GM18909 (cell line): ENCODE measurements around the gene ENO1.

ENCODE experiments used
- ATAC-seq: cut with Tn5 transposase; IDR thresholded peaks from one replicate; pipeline ENCODE4 v1.9.1; 2021; ENCODE audit warnings: mild to moderate bottlenecking; ENCODE audit not compliant: unreplicated experiment, poor library complexity

ENO1 gene

DNA sequence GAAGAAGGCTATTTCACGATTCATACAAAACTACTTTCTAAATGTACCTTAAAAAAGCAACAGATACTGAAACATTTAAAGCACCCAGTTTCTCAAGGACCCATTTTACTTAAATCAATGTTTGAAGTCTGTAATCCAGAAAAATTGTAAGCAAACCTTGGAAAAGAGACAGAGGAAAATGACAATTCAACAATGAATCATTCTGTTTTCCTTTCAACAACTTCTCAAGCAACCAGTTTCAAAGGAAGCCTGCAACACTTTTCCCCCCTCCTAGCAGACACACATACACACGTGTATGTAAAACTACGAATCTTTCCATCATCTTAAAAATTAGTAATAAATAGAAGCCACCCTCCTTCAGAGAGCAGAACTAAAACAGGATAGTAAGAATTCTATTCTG, 62.2 kb downstream of the ENO1 start:
- ATAC-seq: no peak

DNA sequence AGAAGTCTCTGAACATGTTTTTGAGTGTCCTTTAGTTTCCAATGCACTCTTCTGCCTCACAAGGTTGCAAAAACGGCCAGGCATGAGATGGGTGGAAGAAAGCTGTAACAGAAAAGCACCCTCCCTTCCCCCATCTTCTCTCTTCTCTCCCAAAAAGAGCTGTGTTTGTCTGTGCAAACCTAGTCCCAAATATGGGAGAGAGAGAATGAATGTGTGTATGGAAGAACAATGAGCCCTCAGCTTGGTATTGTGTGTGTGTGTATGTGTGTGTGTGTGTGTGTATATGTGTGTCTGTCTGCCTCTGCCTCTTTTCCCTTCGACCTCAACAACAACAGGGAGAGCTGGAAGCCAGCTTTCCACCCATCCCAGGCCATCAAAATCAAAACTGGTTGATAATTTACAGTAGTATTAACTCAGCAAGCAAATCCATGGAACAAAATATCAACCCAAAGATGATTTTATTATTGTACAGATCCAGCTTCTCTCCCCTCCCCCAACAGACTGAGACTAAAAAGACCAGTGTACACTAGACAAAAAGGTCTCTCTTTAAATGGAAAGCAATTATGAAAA, 62.8 kb downstream of the ENO1 start:
- ATAC-seq: no peak

DNA sequence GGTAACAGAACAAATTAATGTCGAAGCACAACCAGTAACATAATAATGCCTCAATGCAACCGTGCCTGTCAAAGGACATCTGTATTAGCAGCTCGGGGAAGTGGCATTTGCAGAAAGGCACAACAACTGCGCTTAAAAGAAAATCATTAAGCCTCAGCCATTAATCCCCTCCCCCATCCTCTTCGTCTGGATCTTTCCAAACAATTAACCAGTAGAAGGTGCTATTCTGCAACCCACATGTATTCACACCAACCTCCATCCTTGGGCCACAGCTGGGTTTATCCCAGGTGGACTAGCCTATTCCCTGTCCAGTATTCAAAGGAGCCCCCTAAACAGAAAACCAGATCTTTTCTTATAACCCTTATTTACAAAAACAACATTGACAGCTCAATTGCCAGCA, 63.6 kb downstream of the ENO1 start:
- no peak for ATAC-seq

DNA sequence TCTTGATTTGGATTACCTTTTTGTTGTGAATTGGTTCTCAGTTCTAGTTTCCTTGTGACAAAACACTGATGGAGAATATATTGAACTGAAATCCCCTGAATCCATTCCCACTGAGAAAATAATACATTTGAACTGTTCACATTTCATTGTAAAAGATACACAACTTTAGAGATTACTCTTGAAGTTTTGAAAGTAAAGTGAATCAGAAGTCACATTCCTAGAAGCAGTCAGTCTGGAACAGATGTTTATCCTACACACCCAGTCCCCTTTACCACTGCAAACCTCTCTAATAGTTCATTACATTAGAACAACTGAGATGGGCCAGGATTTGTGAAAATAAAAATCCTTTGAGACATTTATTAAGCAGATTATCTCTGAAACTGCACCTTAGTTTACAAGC, 64.5 kb downstream of the ENO1 start:
- no peak for ATAC-seq

DNA sequence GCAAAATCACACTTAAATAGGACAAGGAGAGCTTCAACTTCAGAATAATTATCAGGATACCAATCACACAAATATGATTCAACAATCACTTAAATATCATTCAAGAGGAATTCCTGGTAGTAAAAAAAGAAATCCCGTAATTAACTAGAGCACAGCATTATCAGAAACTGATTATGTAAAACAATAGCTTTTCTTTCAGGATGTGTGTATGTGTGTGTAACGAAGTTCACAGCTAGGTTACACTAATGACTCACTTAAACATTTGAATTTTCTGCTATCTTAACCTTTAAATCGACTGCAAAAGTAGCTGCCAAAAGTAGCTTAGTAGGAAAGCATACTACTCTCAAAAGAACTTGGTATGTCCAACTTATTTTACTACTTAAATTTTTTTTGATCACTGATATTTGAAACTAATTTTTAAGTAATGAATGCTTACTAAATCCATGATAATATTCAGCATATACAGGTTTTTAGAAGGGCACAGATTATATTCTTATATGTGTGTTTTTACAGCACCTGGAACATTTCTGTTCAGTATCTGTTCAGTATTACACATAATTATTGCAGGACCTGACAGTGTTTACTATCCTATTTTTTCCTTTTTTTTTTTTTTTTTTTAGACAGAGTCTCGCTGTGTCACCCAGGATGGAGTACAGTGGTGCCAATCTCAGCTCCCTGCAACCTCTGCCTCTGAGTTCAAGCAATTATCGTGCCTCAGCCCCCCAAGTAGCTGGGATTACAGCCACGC, 65.3 kb downstream of the ENO1 start:
- no peak for ATAC-seq

DNA sequence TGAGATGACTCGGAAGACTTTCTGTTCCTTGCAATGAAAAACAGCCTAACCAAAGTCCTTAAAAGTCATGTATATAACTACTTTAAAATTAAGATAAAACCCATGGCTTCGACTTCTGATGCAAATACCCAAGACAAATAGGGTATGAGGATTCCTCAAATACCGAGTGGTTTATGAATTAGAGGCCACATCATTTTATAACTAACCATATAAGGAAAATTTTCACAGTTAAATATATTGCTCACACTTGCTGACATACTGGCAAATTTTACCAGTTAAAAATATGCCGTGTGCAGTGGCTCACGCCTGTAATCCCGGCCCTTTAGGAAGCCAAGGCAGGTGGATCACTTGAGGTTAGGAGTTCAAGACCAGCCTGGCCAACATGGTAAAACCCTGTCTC, 66.4 kb downstream of the ENO1 start:
- no peak for ATAC-seq
